ENCODE measurements around the gene C1QL1.

C1QL1 gene

DNA sequence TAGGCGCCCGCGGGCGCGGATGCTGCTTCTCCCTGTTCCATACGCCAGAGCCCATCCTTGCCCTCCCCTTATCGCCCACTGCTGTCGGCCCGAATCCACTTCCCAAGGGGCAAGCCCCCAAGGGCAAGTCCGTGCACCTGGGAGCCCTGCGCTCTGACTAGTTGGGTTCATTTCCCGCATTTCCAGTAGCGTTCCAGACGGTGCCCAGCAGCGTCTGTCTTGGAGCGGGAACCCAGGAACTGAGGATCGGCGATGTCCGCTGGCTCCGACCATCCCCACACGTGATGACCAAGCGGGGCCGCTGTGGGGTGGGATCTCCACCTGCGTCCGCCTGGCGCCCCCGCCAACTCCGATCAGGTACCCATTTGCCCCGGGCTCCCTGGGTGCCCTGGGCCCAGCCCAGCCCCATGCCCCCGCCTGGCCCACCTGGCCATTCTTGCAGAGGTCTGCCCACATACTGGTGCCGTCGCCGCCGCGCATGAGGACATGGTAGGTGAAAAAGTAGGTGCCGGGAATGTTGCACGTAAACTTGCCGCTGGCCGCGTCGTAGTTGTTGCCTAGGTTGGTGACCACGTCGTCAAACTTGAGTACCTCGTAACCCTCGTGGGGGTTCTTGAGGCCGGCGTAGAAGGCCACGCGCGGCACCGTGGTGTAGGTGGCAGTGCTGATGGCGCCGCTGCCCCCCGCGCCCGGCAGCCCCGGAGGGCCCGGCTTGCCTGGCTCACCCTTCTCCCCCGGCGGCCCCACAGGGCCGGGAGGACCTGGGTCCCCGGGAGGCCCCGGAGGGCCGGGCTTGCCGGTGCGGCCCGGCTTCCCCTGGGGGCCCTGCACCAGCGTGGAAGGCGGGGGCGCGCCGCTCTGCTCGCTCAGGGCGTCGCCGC is 837 bp downstream of the C1QL1 start:
- no peak overlapping the region for H3K27ac Mint-ChIP-seq (ENCODE audit: low read depth)

DNA sequence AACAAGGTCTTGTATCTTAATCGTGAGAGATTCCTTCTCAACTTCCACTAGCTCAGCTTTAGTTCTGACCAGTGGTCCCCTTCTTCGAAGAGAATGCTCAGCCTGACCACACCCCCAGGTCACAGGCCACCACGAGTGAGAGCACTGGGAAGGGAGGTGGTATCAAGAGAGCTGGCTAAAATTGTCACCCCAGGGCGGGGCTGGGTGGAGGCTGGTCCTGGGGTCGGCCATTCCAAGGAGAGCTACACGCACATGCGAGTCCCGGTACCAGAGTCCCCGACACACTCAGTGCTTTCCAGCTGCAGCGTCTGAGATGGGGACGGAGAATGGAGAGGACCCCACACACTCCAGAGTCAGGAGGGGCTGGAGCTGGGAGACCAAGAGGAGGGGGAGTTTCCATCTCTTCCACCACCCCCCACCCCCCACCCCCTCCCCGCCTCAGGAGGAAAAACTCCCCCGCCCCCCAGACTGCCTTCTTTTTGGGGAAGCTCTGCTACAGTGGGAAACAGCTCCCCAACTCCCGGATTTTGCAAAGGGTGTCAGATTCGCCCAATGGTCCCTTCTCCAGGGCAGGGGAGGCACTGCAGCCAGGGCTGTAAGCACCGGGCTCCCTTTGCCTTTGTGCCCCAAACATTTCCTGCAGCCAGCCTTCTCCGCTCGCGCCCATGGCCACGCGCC is 1.6 kb downstream of the C1QL1 start:
- DNase-seq (ENCODE audit: low spot score in 2 of 2) (no peak), ATAC-seq (replicated peaks; ENCODE audit: extremely low read depth, poor library complexity, severe bottlenecking) (no peak)
- H3K36me3 Mint-ChIP-seq (ENCODE audit: insufficient read depth), result peaks cover 2% of the 10 kb centered on the region
- peak overlapping the region; percentile 36 for H3K4me3 Mint-ChIP-seq
- H3K4me1 Mint-ChIP-seq, result peaks cover 27% of the 10 kb centered on the region
- H3K9me3 Mint-ChIP-seq, result no peaks in the 10 kb centered on the region
- peaks cover 68% of the 10 kb centered on the region for H3K27me3 Mint-ChIP-seq
- no peak overlapping the region for H3K27ac Mint-ChIP-seq (ENCODE audit: low read depth)

More for the DNA sequence above, 837 bp downstream of the C1QL1 start:
- Mint-ChIP-seq H3K27me3 (peaks cover 68% of the 10 kb centered on the region), H3K9me3 (no peaks in the 10 kb centered on the region), H3K36me3 (ENCODE audit: insufficient read depth) (peaks cover 2% of the 10 kb centered on the region), H3K4me3 (peak overlapping the region; percentile 36), H3K4me1 (peaks cover 27% of the 10 kb centered on the region)
- ATAC-seq (replicated peaks; ENCODE audit: extremely low read depth, poor library complexity, severe bottlenecking) (no peak), DNase-seq (ENCODE audit: low spot score in 2 of 2) (no peak)

DNA sequence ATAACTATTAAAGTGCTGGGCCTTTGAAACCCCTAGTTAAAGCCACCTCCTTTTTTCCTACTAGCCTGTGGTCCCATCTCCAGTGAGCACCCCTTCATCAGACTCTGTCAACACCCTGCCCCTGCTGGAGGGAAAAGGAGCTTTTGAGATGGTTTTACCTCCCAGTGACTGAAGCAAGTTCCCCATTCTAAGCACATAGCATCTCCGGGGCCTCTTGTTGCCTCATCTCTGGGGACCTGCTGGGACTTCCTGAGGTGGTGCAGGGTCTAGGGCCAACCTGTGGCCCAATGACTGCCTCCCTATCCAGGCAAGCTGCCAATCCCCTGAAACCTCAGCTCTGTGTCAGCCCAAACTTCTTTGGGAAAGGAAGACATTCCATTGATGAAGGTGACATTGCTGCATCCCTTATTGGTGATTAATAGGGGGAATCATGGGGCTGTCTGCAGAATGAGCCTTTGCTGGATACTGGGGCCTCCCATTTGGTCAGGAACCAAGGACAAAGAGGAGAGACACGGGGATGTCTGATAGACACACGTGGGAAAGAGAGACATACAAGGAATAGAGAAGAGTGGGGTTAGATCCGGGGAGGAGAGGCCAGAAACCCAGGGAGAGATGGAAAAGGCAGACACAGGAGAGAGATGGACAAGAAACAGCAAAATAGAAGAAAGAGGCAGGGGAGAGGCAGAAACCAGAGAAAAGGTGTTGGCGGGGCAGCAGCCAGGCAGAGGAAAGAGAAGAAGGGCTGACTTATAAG is 2.4 kb downstream of the C1QL1 start:
- Mint-ChIP-seq H3K4me3 (peak overlapping the region; percentile 23), H3K9me3 (no peaks in the 10 kb centered on the region), H3K4me1 (peaks cover 27% of the 10 kb centered on the region), H3K27me3 (peaks cover 76% of the 10 kb centered on the region), H3K36me3 (ENCODE audit: insufficient read depth) (peaks cover 3% of the 10 kb centered on the region), H3K27ac (ENCODE audit: low read depth) (no peak overlapping the region)
- ATAC-seq (replicated peaks; ENCODE audit: extremely low read depth, poor library complexity, severe bottlenecking) (no peak), DNase-seq (ENCODE audit: low spot score in 2 of 2) (no peak)

DNA sequence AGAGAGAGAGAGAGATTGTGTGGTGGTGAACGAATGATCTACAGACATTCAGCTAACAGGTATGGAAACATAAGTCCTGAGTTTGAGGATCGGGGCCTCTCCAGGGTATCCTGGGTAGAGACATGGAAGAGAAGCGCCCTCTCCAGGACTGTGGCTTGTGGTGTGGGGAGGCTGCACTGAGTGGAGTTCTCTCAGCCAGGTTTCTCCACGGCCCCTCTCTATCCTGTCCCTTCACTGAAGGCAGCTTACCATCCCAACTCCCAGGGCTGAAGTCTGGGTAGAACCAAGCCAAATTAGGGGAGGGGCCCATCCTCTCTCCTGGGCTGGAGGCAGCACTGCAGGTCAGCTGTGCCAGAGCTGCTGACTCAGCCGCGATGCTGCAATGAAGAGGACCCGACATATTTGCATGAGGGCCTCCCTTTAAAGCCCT is 6.2 kb downstream of the C1QL1 start:
- no peak for ATAC-seq (replicated peaks; ENCODE audit: extremely low read depth, poor library complexity, severe bottlenecking)
- Mint-ChIP-seq H3K27ac (ENCODE audit: low read depth) (no peak overlapping the region), H3K4me1 (peaks cover 9% of the 10 kb centered on the region), H3K27me3 (peaks cover 79% of the 10 kb centered on the region), H3K9me3 (no peaks in the 10 kb centered on the region), H3K36me3 (ENCODE audit: insufficient read depth) (peaks cover 1% of the 10 kb centered on the region), H3K4me3 (no peak overlapping the region)
- DNase-seq (ENCODE audit: low spot score in 2 of 2), result no peak

DNA sequence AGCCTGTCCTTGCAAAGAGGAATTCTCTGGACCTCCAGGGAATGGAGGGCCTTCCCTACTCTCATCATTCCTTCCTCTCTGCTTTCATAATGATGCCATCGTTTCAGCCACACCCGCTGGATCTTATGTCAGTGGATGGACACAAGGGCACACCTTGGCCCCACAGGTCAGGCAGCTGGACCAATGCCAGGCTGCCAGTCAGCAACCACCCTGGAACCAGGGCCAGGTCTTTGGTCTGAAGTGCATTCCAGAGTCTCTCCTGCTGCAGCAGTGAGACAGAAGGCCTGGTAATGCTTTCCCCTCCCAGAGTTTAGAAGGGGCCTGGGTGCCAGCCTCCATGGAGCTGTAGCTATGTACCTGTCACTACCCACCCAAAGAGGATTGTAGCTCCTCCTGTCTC is 7.4 kb downstream of the C1QL1 start:
- H3K27ac Mint-ChIP-seq (ENCODE audit: low read depth), result no peak overlapping the region
- no peak for DNase-seq (ENCODE audit: low spot score in 2 of 2)
- peaks cover 2% of the 10 kb centered on the region for H3K4me1 Mint-ChIP-seq
- no peak for ATAC-seq (replicated peaks; ENCODE audit: extremely low read depth, poor library complexity, severe bottlenecking)
- H3K4me3 Mint-ChIP-seq, result no peak overlapping the region
- peaks cover 78% of the 10 kb centered on the region for H3K27me3 Mint-ChIP-seq
- H3K36me3 Mint-ChIP-seq (ENCODE audit: insufficient read depth), result peaks cover 1% of the 10 kb centered on the region
- H3K9me3 Mint-ChIP-seq, result no peaks in the 10 kb centered on the region

DNA sequence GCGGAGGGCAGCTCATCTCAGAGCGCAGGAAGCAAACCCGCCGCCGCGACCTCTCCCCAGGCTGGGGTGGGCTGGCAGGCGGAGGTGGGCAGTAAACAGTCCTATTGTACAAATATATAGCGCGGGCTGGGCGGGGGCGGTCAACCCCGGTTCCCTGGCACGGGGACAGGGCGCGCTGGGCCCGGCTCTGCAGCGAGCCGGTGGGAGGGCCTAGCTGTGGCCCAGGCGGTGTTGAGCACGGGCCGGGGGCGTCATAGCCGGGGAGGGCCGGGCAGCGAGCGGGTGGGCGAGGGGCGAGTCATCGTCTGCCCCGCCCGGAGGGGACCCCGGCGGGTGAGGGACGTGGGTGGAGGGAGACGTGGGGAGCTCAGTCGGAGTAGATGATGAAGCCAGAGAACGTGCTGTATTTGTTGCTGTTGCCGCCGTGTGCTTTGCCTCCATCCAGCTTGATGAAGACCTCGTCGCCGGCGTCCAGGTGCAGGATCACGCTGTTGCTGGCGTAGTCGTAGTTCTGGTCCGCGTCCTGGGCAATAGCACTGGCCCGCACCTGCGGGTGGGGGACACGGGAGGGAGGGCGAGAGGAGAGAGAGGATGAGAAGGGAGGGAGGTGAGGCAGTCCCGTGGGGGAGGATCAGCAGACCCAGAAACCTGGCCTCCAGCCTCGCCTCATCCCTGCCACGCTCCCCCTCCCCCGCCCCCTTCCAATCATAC is 8.1 kb downstream of the C1QL1 start:
- Mint-ChIP-seq H3K4me3 (no peak overlapping the region), H3K9me3 (no peaks in the 10 kb centered on the region), H3K4me1 (no peaks in the 10 kb centered on the region), H3K36me3 (ENCODE audit: insufficient read depth) (peaks cover 1% of the 10 kb centered on the region), H3K27ac (ENCODE audit: low read depth) (no peak overlapping the region), H3K27me3 (peaks cover 71% of the 10 kb centered on the region)
- no peak for DNase-seq (ENCODE audit: low spot score in 2 of 2)
- ATAC-seq (replicated peaks; ENCODE audit: extremely low read depth, poor library complexity, severe bottlenecking), result no peak

DNA sequence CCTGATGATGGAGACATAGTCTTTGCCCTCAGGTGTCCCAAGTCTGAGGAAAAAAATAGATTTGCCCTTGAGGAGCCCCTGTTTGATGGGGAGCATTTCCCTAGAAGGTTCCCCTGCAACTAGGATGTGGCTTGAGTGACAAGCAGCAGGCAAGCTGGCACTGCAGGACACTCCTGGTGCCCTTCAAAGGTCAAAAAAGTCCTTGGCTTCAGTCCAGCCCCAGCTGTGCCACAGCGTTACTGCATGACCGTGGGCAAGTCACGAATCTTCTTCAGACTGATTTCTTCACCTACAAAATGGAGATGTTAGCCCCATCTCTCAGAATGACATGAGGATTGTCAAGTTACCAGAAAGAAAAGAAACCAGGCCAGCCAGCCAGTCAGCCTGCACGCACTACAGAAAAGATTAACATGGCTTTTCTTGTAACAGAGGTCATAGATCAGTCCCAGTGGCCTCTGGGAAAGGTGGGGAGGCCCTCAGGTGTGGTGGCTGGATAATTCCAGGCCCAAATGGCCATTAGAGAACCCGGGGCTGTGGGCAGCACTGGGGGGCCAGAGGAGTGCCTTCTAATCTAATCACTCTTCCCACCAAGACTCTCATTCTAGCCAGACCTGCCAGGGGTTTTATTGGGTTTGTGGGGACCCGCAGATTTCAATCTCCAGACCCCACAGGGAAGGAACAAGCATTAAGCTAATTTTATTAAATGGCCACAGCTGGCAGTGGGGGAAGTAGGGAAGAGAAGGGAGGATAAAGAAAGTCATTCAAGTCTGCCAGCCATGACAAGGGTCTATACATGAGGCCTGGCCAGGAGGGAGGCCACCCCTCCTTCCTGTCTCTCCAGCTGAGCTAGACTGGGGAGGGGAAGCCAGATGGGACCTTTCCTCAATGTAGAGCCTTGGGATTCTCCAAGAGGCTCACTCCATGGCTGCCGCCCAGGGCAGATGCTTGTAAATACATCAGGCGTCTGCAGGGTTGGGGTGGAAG is 10.8 kb downstream of the C1QL1 start:
- peaks cover 45% of the 10 kb centered on the region for H3K27me3 Mint-ChIP-seq
- no peak overlapping the region for H3K27ac Mint-ChIP-seq (ENCODE audit: low read depth)
- no peaks in the 10 kb centered on the region for H3K4me1 Mint-ChIP-seq
- H3K9me3 Mint-ChIP-seq, result no peaks in the 10 kb centered on the region
- ATAC-seq (replicated peaks; ENCODE audit: extremely low read depth, poor library complexity, severe bottlenecking) (no peak), DNase-seq (ENCODE audit: low spot score in 2 of 2) (no peak)
- H3K4me3 Mint-ChIP-seq, result no peak overlapping the region
- H3K36me3 Mint-ChIP-seq (ENCODE audit: insufficient read depth), result peaks cover 3% of the 10 kb centered on the region

DNA sequence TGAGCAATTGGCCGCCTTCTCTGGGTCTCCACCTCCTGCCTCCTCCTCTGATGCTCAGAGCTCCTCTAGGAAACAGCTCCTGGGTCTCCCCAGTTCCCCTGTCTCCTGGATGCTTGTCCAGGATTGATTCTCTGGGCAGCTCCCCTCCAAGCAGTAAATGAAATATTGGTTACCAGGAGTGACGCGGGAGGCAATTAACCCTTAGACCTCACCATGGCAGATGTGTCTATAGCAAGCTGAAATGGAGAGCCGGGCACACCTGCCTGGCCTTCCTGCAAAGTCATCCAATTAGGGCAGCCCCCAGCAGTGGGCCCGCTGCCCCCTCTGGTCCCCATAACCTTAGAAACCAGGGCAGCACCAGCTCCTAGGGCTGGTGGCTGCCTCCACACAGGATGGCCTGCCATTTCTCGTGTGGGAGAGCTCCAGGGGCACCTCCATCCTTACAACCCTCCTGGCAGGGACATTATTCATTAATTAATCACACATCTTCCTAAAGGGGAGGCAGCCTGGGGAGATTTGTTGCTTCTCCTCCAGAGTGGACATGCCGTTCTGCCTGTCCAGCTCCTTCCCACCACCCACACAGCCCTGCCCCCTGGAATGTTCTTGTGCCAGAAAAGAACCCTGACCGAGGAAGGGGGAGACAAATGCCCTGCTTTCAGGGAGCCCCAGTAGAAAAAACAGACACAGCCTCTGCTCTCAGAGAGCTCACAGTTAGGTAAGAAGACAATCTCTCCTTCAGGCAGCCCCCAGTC is 12.3 kb downstream of the C1QL1 start:
- peaks cover 1% of the 10 kb centered on the region for H3K36me3 Mint-ChIP-seq (ENCODE audit: insufficient read depth)
- H3K4me3 Mint-ChIP-seq, result no peak overlapping the region
- H3K4me1 Mint-ChIP-seq, result no peaks in the 10 kb centered on the region
- no peak for ATAC-seq (replicated peaks; ENCODE audit: extremely low read depth, poor library complexity, severe bottlenecking)
- DNase-seq (ENCODE audit: low spot score in 2 of 2), result no peak
- peaks cover 39% of the 10 kb centered on the region for H3K27me3 Mint-ChIP-seq
- H3K27ac Mint-ChIP-seq (ENCODE audit: low read depth), result no peak overlapping the region
- H3K9me3 Mint-ChIP-seq, result no peaks in the 10 kb centered on the region

DNA sequence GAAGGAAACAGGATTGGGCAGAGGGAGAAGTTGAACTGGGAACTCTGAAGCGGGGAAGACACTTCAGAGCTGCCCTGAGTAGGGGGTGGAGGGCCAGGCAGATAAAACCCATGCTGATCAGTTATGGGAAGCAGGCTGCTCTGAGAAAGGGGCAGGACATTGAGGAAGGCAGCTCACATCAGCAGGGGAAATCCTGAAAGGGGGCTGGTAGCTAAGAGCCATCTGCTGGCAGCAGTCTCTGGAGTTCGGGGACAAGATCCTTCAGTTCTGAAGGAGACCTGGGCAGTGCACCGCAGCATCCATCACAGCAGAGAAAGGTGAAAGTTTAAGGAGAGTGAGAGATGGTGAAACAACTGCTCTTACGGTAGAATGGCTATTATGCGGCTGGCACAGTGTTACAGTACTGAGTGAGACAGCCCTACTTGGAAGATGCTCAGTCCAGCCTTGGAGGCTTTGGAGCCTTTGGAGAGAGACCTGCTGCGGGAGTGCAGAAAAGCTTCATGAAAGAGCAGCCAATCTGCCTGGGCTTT is 15.1 kb downstream of the C1QL1 start:
- Mint-ChIP-seq H3K4me1 (no peaks in the 10 kb centered on the region), H3K9me3 (no peaks in the 10 kb centered on the region), H3K36me3 (ENCODE audit: insufficient read depth) (peaks cover 1% of the 10 kb centered on the region), H3K27me3 (peaks cover 23% of the 10 kb centered on the region), H3K27ac (ENCODE audit: low read depth) (no peak overlapping the region), H3K4me3 (no peak overlapping the region)
- DNase-seq (ENCODE audit: low spot score in 2 of 2), result no peak
- no peak for ATAC-seq (replicated peaks; ENCODE audit: extremely low read depth, poor library complexity, severe bottlenecking)

DNA sequence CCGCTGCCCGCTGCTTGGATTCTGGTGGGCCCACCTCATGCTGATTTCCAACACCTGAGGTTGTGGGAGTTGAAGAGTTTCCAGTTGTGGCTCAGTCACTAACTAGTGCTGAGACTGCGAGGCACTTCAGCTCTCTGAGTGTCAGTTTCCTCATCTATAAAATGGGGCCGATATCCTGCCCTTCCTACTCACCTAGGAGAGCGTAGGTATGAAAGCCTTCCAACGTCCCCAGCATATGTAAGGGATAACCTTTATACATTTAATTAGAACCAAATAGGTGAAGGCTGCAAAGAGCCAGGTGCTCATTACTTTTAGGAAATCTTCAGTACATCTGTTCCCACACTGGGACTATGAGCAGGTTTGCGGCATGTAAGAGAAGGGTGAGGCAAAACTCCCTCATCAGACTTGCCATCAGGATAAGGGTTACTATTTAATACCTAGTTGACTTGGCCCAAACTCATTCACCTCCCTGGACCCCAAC is 19.7 kb downstream of the C1QL1 start:
- Mint-ChIP-seq H3K4me3 (peak overlapping the region; percentile 87), H3K27ac (ENCODE audit: low read depth) (peak overlapping the region; percentile 87), H3K9me3 (no peaks in the 10 kb centered on the region), H3K36me3 (ENCODE audit: insufficient read depth) (peaks cover 5% of the 10 kb centered on the region), H3K27me3 (no peaks in the 10 kb centered on the region), H3K4me1 (no peaks in the 10 kb centered on the region)
- DNase-seq (ENCODE audit: low spot score in 2 of 2) (no peak), ATAC-seq (replicated peaks; ENCODE audit: extremely low read depth, poor library complexity, severe bottlenecking) (no peak)

All from central memory CD8-positive, alpha-beta T cell (primary cell).